ENCODE data around the gene COL8A1. TPM values are rescaled to one million over a fixed set of nuclear protein-coding genes. Genes with fewer than 3 reads are reported as not detected.

COL8A1 gene
- total and polyA plus RNA-seq, 9 of the 15 experiments (the other 6 are each of a cell fraction or from before 2014, with no cell fraction given) = 0.07 TPM; not detected in 8

DNA sequence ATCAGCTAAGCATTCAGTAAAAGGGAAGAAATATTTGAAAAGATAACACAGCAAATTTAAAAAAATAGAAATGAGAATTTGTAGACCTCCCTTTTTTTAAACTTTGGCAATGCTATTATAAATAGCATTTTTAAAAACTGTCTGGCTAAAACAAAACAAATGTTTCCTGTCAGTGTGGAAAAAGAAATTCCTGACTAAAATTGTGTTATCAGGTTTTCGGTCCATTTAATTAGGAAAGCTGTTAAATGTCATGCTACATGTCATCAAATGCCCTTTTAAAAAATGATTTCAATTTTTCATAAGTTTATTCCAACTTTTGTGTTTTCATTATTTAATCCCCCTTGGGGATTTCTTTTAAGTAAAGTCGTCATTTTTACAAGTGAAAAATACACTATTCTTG is 29.6 kb downstream of the COL8A1 start:
- Histone ChIP-seq H3K79me2 (ENCODE audit: control insufficient read depth, insufficient read depth, low read length) (no peaks in the 10 kb centered on the region), H3K4me2 (ENCODE audit: insufficient read depth, low read length) (no peak overlapping the region), H2AFZ (ENCODE audit: low read depth, low read length) (no peak overlapping the region), H3K9me1 (ENCODE audit: control insufficient read depth, insufficient read depth, low read length) (no peaks in the 10 kb centered on the region), H3K36me3 (ENCODE audit: control insufficient read depth, insufficient read depth, low read length) (no peaks in the 10 kb centered on the region), H3K9ac (ENCODE audit: insufficient read depth in 1 of 2, low read depth in 2 of 2, low read length in 2 of 2) (no peak overlapping the region), H3K9me3 (replicated peaks; ENCODE audit: control insufficient read depth, insufficient read depth, low read depth, low read length) (no peaks in the 10 kb centered on the region), H3K27ac (ENCODE audit: extremely low read depth, low read depth, low read length) (no peak overlapping the region), H4K20me1 (replicated peaks; ENCODE audit: control insufficient read depth, insufficient read depth, low read length) (no peaks in the 10 kb centered on the region), H3K27me3 (ENCODE audit: control insufficient read depth in 2 of 2, insufficient read depth in 2 of 2, low read length in 2 of 2) (no peaks in the 10 kb centered on the region), H3K4me1 (replicated peaks in 1 of 2; ENCODE audit: control insufficient read depth in 2 of 2, insufficient read depth in 2 of 2, low read length in 2 of 2) (no peaks in the 10 kb centered on the region), H3K4me3 (no peak overlapping the region)
- 0% methylated on average over 2 of the region's 2 CpGs for WGBS (ENCODE audit: insufficient coverage, low coverage, missing lambda C conversion rate)
- in situ Hi-C loops (cut with MboI) (no loop called here), intact Hi-C loops (cut with micrococcal nuclease) (no loop called here)
- POLR2A ChIA-PET = no interaction called here
- TF ChIP-seq, protein P1, sequence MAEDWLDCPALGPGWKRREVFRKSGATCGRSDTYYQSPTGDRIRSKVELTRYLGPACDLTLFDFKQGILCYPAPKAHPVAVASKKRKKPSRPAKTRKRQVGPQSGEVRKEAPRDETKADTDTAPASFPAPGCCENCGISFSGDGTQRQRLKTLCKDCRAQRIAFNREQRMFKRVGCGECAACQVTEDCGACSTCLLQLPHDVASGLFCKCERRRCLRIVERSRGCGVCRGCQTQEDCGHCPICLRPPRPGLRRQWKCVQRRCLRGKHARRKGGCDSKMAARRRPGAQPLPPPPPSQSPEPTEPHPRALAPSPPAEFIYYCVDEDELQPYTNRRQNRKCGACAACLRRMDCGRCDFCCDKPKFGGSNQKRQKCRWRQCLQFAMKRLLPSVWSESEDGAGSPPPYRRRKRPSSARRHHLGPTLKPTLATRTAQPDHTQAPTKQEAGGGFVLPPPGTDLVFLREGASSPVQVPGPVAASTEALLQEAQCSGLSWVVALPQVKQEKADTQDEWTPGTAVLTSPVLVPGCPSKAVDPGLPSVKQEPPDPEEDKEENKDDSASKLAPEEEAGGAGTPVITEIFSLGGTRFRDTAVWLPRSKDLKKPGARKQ (CRISPR knock-in tag; IDR thresholded peaks at IDR 0.05) = no peak
- TF ChIP-seq, protein P2, sequence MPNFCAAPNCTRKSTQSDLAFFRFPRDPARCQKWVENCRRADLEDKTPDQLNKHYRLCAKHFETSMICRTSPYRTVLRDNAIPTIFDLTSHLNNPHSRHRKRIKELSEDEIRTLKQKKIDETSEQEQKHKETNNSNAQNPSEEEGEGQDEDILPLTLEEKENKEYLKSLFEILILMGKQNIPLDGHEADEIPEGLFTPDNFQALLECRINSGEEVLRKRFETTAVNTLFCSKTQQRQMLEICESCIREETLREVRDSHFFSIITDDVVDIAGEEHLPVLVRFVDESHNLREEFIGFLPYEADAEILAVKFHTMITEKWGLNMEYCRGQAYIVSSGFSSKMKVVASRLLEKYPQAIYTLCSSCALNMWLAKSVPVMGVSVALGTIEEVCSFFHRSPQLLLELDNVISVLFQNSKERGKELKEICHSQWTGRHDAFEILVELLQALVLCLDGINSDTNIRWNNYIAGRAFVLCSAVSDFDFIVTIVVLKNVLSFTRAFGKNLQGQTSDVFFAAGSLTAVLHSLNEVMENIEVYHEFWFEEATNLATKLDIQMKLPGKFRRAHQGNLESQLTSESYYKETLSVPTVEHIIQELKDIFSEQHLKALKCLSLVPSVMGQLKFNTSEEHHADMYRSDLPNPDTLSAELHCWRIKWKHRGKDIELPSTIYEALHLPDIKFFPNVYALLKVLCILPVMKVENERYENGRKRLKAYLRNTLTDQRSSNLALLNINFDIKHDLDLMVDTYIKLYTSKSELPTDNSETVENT (CRISPR knock-in tag; IDR thresholded peaks at IDR 0.05) = no peak
- FAIRE-seq = no peak
- no peak for ATAC-seq
- BruUV-seq (replicated peaks) = no TSS peak
- CTCF ChIA-PET (ENCODE audit: low intra/inter-chr PET ratio) = interaction anchor here (0.6 kb wide), 1 partner anchor 50 kb away, joined by 3 read pairs; no protein-coding TSS in a partner anchor
- no peak for DNase-seq (ENCODE audit: extremely low read depth in 1 of 4, low spot score in 3 of 4)
